Activated naive CD4-positive, alpha-beta T cell treated with anti-CD3 and anti-CD28 coated beads, Interleukin-2, amount 10 ng/mL, durations not matched to agents 5 hours and 36 hours (primary cell): ENCODE measurements around the gene PTGDR2. TPM values are rescaled to one million over a fixed set of nuclear protein-coding genes. Genes with fewer than 3 reads are reported as not detected.

Source experiments
- total RNA-seq, 2 experiments: library from RNA; stranded (reverse); gene quantifications; one replicate each; pipeline ENCODE4 v1.2.3, GENCODE V29; 2021

Gene PTGDR2
- total RNA-seq: under 1 TPM; 0.70 to 0.91 TPM

GRCh38 chr11:60855726-60856633 lies at the start of gene PTGDR2:
Gene PTGDR2, minus strand, starts transcription at chr11:60855950. Its CDS starts 2,228 bp downstream, at chr11:60853722.

GRCh38 chr11:60866911-60867870 lies 11.4 kb upstream of the PTGDR2 start, which contains the start of gene ZP1:
Gene ZP1, plus strand, starts transcription at chr11:60867542. Its CDS starts 20 bp downstream, at chr11:60867562.

GRCh38 chr11:60841797-60842667 lies 13.7 kb downstream of the PTGDR2 start, which contains the start of gene CCDC86:
Gene CCDC86, plus strand, starts transcription at chr11:60842113. Its CDS starts 12 bp downstream, at chr11:60842125.

Other genes with a start within 250 kb of the PTGDR2 start
- not detected for gene MS4A8, start 156.3 kb downstream of the PTGDR2 start, total RNA-seq
- not detected for gene MS4A18, start 131.2 kb downstream of the PTGDR2 start, total RNA-seq
- gene MS4A15, start 99.1 kb downstream of the PTGDR2 start, total RNA-seq: not detected
- not detected for gene MS4A10, start 70.6 kb downstream of the PTGDR2 start, total RNA-seq
- gene CCDC86, start 13.8 kb downstream of the PTGDR2 start, total RNA-seq: 10 to 100 TPM; 14.9 to 16.2 TPM
- not detected for gene ZP1, start 11.6 kb upstream of the PTGDR2 start, total RNA-seq
- 100 to 1,000 TPM; 107 to 116 TPM for gene PRPF19, start 50.6 kb upstream of the PTGDR2 start, total RNA-seq
- 10 to 100 TPM; 89.6 to 93.6 TPM for gene TMEM109, start 58.2 kb upstream of the PTGDR2 start, total RNA-seq
- under 1 TPM; 0.31 to 0.38 TPM for gene TMEM132A, start 68.5 kb upstream of the PTGDR2 start, total RNA-seq
- 1 to 10 TPM; 3.7 to 3.8 TPM for gene SLC15A3, start 96.2 kb upstream of the PTGDR2 start, total RNA-seq
- gene CD6, start 115.7 kb upstream of the PTGDR2 start, total RNA-seq: 100 to 1,000 TPM; 349 to 352 TPM
- 100 to 1,000 TPM; 393 to 405 TPM for gene CD5, start 246.5 kb upstream of the PTGDR2 start, total RNA-seq